ENCODE results near the gene UNK.

Gene UNK

DNA sequence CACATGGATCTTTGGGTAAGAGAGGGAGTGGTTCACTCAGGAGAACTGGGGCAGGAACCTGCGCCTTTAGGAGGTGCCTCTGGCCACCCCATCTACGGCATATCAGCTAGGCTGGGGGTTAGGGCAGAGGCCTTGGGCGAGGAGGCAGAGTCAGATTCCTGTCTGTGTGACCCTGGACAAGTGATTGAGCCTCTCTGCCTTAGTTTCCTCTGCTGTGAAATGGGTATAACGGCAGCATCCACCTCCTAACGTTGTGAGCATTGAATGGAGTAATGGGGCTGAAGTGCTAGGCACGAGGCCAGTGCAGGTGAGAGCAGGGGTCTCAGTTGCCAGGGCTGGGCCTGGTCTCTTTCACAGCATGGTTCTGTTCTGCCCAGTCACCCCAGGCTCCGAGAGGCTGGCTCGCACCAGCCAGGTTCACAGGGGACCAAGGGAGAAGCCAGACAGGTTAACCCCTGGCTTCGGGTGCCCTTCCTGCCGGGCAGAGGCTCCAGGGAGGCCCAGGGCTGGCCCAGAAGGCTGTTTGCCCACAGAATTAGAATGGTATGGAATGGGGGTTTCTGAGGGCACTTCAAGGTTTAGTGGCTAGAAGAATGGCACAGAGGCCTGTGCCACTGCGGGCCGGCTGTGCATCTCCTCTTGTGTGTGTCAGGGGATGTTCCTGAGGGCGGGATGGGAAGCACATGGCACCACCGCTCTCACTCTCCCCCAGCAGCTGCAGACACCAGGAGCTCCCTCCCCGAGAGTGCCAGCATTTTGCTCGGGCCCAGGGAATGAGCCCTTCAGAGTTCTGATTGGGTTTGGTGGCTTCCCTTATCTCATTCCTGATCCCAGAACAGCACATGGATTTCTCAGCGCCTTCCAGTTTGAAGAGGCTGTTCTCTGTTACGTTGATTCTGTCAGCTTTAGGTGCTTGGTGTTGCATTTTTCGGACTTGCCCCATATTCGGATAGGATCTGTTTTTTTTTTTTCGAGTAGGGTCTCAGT, 35.8 kb downstream of the UNK start:
- no peak for DNase-seq (ENCODE audit: low read depth in 2 of 2)

GRCh38 chr17:75821552-75821951, 36.9 kb downstream of the UNK start:
- DNase-seq (ENCODE audit: low read depth in 2 of 2) = no peak

- no peak for DNase-seq (ENCODE audit: low read depth in 2 of 2)
These were observed 37.7 kb downstream of the UNK start for GRCh38 chr17:75822119-75822799.

DNA sequence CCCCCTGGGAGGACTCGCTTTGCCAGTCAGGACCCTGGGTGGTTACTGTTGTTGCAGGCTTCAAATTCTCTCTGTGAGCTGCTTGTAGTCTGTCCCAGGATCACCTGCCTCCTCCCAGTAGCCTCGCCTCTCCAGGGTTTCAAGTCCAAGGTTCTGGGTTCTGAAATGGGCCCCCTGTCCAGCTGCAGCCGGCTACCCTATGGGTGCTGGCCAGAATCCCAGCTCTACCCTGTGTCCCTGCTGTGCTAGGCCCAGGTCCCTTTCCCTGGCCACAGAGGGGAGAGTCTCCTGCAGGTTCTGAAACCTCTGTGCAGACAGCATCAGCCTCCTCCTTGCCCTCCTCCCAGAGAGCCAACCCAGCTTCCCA, 38.2 kb downstream of the UNK start:
- no peak for DNase-seq (ENCODE audit: low read depth in 2 of 2)

GRCh38 chr17:75823257-75824041, 38.8 kb downstream of the UNK start:
- DNase-seq (ENCODE audit: low read depth in 2 of 2) = no peak

GRCh38 chr17:75824050-75824552, 39.5 kb downstream of the UNK start:
- no peak for DNase-seq (ENCODE audit: low read depth in 2 of 2)

- no peak for DNase-seq (ENCODE audit: low read depth in 2 of 2)
These were observed 40.1 kb downstream of the UNK start for GRCh38 chr17:75824666-75825065.

DNA sequence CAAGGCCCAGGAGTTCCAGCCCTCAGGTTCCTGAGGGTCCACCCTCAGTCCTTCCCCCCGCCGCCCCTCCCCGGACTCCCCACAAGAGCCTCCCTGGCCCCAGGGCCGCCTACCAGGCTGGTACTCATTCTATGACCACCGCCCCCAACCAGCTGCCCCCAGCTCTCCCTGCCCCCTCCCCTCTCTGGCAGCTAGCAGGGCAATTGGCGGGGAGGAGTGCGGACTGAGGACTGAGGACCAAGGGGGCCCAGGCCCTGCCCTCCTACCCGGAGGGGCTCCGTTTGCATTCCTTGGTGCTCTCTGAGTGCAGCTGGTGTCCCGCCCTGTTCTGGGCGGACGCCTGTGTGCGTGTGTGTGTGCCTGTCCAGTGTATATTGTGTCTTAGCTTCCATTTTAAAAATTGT, 40.5 kb downstream of the UNK start:
- no peak for DNase-seq (ENCODE audit: low read depth in 2 of 2)

DNA sequence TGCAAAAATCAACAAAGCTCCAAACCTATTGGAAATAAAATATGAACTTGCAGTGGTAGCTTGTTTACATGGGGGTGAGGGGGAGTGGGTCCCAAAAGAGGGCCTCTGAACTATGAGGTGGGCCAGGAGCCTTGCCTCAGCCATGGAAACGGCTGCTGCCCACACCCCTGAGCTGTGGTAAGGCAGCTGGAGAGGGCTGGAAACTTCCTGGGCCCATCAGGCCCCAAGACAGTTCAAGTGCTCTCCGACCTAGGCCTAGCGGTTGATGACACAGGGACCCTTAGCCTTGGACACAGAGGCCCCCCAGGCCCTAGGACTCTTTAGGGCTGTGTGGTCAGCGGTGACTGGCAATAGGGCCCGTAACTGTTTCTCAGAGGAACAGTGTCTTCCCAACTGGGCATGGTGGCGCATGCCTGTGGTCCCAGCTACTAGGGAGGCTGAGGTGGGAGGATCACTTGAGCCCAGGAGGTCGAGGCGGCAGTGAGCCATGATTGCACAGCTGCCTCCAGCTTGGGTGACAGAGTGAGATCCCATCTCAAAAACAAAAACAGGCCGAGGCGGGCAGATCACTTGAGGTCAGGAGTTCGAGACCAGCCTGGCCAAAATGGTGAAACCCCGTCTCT, 41.3 kb downstream of the UNK start:
- no peak for DNase-seq (ENCODE audit: low read depth in 2 of 2)

- no peak for DNase-seq (ENCODE audit: low read depth in 2 of 2)
These were observed 42.1 kb downstream of the UNK start for GRCh38 chr17:75826561-75827307.

- DNase-seq (ENCODE audit: low read depth in 2 of 2) = peak; percentile 40 to 60
These were observed 42.9 kb downstream of the UNK start for GRCh38 chr17:75827308-75828075.

GRCh38 chr17:75828076-75828400, 43.4 kb downstream of the UNK start:
- no peak for DNase-seq (ENCODE audit: low read depth in 2 of 2)

DNA sequence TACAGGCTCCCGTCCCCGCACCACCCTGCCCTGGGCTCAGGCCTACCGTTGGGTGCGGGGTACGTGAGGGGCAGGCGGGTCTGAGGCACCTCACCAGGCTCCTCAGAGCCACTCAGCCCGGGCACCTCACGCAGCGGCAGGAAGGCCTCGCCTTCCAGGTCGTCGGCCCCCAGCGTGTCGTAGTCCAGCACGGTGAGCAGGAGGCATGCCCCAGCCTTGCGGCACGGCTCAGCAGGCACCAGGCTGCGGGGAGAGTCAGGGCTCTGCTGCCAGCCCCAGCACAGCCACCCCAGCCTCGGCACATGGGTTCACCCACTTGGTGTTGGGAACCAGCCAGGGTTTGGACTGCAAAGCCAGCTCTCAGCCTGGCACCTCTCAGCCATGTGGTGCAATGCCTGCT, 44.1 kb downstream of the UNK start:
- DNase-seq (ENCODE audit: low read depth in 2 of 2) = no peak

- DNase-seq (ENCODE audit: low read depth in 2 of 2) = no peak
These were observed 45.1 kb downstream of the UNK start for GRCh38 chr17:75829747-75830146.

- DNase-seq (ENCODE audit: low read depth in 2 of 2) = no peak
These were observed 45.8 kb downstream of the UNK start for GRCh38 chr17:75830164-75831031.

DNA sequence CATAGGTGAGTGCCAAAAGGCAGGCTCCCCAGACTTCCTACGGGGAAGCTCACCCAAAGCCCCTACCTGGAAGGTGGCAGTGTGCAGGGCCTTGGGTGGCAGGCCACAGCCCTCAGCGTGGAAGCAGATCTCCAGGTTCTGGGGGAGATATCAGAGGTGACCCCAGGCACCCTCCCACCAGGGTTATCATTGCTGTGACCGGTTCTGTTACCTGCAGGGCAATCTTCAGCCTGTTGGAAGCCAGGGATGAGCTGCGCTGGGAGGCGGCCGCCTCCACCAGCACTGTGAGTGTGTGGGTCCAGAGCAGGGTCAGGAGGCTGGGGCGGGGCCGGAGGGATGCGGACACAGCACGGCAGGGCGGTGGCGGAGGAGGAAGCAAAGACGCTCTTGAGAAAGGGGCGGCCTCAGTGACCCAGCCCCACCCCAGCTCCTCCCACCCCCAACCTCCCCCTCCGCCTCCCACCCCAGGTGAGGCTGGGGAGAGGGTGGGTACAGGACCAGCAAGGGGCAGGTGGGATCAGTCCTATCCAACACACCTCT, 46.5 kb downstream of the UNK start:
- no peak for DNase-seq (ENCODE audit: low read depth in 2 of 2)

- DNase-seq (ENCODE audit: low read depth in 2 of 2) = peak in 1 of 2 donors; percentile 50
These were observed 47.6 kb downstream of the UNK start for GRCh38 chr17:75832164-75832651.

DNA sequence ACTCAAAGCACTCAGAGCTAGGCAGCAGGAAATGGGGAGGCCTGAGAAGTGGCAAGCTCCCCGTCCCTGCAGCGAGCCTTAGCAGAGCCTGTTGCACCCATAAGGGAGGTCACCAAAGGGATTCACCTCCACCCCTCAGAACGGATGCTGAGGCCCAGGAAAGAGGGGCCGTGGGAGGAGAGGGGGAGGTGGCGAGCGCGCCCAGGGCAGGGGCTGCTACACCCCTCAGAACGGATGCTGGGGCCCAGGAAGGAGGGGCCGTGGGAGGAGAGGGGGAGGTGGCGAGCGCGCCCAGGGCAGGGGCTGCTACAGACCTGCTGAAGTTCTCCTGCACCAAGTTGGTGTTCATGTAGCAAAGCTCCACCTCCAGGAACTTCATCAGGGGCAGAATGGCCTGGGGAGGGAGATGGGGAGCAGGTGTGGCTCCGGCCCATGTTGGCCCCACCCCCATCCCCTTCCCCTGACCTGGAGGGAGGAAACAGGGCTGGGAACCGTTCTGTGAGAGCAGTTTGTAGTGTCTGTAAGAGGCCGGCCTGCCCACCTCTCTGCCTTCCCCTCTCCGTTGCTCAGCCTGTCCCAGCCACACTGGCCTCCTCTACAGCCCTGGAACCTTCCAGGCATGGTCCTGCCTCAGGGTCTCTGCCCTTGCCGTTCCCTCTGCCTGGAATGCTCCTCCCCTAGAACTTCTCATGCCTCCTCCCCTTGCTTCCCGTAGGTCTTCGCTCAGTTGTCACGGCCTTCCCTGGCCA, 48.2 kb downstream of the UNK start:
- peak in 1 of 2 donors; percentile 28 for DNase-seq (ENCODE audit: low read depth in 2 of 2)

Measured in stimulated activated CD8-positive, alpha-beta memory T cell treated with anti-CD3 and anti-CD28 coated beads, Interleukin-7, amount 100 ng/mL, for 4 hours (primary cell).